ENCODE results near the gene DPAGT1.

DNA sequence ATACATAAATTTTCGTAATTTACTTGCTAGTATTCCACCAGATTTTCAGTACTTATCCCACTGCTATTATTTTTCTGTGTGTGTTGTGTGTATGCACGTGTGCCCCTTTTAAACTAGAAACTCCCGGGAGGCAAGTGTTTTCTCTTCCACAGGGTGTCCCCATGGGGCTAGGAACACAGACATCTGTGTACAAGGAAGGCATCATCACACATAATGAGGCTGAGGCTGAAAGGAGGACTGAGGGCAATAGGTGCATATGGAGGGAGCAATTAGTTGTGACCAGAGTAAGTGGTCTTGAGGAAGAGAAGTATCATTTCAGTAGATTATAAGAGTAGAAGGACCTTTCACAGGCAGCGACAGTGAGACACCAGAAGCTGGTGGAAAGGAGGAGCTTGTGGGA is 2.1 kb upstream of the DPAGT1 start:
- no peak for TF ChIP-seq POLR2A (IDR thresholded peaks at IDR 0.05)
- TF ChIP-seq, protein P1, sequence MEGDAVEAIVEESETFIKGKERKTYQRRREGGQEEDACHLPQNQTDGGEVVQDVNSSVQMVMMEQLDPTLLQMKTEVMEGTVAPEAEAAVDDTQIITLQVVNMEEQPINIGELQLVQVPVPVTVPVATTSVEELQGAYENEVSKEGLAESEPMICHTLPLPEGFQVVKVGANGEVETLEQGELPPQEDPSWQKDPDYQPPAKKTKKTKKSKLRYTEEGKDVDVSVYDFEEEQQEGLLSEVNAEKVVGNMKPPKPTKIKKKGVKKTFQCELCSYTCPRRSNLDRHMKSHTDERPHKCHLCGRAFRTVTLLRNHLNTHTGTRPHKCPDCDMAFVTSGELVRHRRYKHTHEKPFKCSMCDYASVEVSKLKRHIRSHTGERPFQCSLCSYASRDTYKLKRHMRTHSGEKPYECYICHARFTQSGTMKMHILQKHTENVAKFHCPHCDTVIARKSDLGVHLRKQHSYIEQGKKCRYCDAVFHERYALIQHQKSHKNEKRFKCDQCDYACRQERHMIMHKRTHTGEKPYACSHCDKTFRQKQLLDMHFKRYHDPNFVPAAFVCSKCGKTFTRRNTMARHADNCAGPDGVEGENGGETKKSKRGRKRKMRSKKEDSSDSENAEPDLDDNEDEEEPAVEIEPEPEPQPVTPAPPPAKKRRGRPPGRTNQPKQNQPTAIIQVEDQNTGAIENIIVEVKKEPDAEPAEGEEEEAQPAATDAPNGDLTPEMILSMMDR (IDR thresholded peaks at IDR 0.05) = no peak
